Sigmoid colon (tissue), 4 donors: ENCODE results near the gene FGFR4.
A peak's percentile ranks its signal among the peaks of the same experiment; 100 is the strongest.

Experiments
- CTCF ChIP-seq, 4 experiments: fragments of 450-650 bp in 3 of 4; fragments of 200-600 bp in 1 of 4; IDR thresholded peaks; one replicate each; pipeline ENCODE4 v1.5.1; 2016 to 2019; ENCODE audit warnings: antibody characterized with exemption in 4 of 4, mild to moderate bottlenecking in 3 of 4, moderate library complexity in 2 of 4
- EP300 ChIP-seq, 4 donors: sonication (generic); formaldehyde crosslinking; IDR thresholded peaks; one replicate each; pipeline ENCODE4 v1.6.1; 2017; ENCODE audit warnings: antibody characterized with exemption in 4 of 4
- POLR2A ChIP-seq, 2 donors: fragments of 450-650 bp; IDR thresholded peaks; one replicate each; pipeline ENCODE4 v1.6.1; 2016; ENCODE audit warnings: antibody characterized with exemption in 2 of 2, mild to moderate bottlenecking in 2 of 2, moderate library complexity in 2 of 2
- POLR2AphosphoS5 ChIP-seq, 4 donors: sonication (generic); formaldehyde crosslinking; IDR thresholded peaks; one replicate each; pipeline ENCODE4 v1.6.1; 2017; ENCODE audit warnings: antibody characterized with exemption in 4 of 4

GRCh38 chr5:177086654-177087397 is at the start of gene FGFR4:
- TF ChIP-seq POLR2A (IDR thresholded peaks at IDR 0.05) (no peak), CTCF (IDR thresholded peaks at IDR 0.05) (peak in 3 of 4 experiments; percentile 40 to 51 (median 46)), POLR2AphosphoS5 (IDR thresholded peaks at IDR 0.05) (no peak), EP300 (IDR thresholded peaks at IDR 0.05) (no peak)
